Gastrocnemius medialis (tissue), 4 donors: ENCODE data around the gene MRNIP. TPM values are rescaled to one million over a fixed set of nuclear protein-coding genes. Genes with fewer than 3 reads are reported as not detected.

Experiments used
- ATAC-seq, 2 donors: fragments of 150-250 bp; one replicate each; pipeline ENCODE4 v1.9.1; 2016
- DNase-seq, 2 donors: peaks; one replicate each; pipeline ENCODE4 v3.0.0-alpha.2; 2019
- H3K27ac ChIP-seq, 4 donors: fragments of 200-600 bp; sonication (generic); 1 replicate in 1 of 4; 2 replicates in 3 of 4; pipeline ENCODE4 v1.5.1; 2016 to 2018; ENCODE audit warnings: mild to moderate bottlenecking in 2 of 4, moderate library complexity in 1 of 4
- H3K27me3 ChIP-seq, 3 donors: fragments of 200-600 bp; sonication (generic) in 2 of 3; 1 replicate in 1 of 3; 2 replicates in 2 of 3; pipeline versions ENCODE4 v1.5.1 to v1.6.0; 2016 to 2019; ENCODE audit warnings: mild to moderate bottlenecking in 1 of 3, moderate library complexity in 1 of 3
- H3K36me3 ChIP-seq, 2 donors: fragments of 200-600 bp; sonication (generic) in 1 of 2; one replicate each; pipeline ENCODE4 v1.5.1; 2017 to 2018
- H3K4me1 ChIP-seq, 2 donors: fragments of 200-600 bp; sonication (generic) in 1 of 2; one replicate each; pipeline ENCODE4 v1.5.1; 2016 to 2017; ENCODE audit warnings: mild to moderate bottlenecking in 2 of 2
- H3K4me3 ChIP-seq, 4 donors: fragments of 200-600 bp; sonication (generic) in 3 of 4; 1 replicate in 1 of 4; 2 replicates in 3 of 4; pipeline ENCODE4 v1.5.1; 2016 to 2019; ENCODE audit warnings: mild to moderate bottlenecking in 2 of 4
- H3K9me3 ChIP-seq, 3 donors: fragments of 200-600 bp; sonication (generic) in 2 of 3; 1 replicate in 1 of 3; 2 replicates in 2 of 3; pipeline ENCODE4 v1.5.1; 2016 to 2019
- CTCF ChIP-seq, 5 experiments: fragments of 450-650 bp in 3 of 5; fragments of 200-600 bp in 2 of 5; sonication (generic) in 2 of 5; IDR thresholded peaks in 4 of 5; conservative IDR thresholded peaks in 1 of 5; 1 replicate in 4 of 5; 2 replicates in 1 of 5; pipeline ENCODE4 v1.5.1; 2016 to 2019; ENCODE audit warnings: antibody characterized with exemption in 5 of 5, mild to moderate bottlenecking in 3 of 5, moderate library complexity in 3 of 5
- POLR2A ChIP-seq, 2 donors: fragments of 450-650 bp; IDR thresholded peaks; one replicate each; pipeline ENCODE4 v1.6.1; 2017; ENCODE audit warnings: antibody characterized with exemption in 2 of 2, mild to moderate bottlenecking in 2 of 2, moderate library complexity in 2 of 2
- in situ Hi-C, 4 donors: fragments of 200-750 bp; cut with MboI; loops; one replicate each; pipeline versions ENCODE4 v1.15.0 to v1.8.0; 2017; ENCODE audit warnings: low sequenced_read_pairs in 4 of 4
- intact Hi-C: fragments of 100-400 bp; cut with DNase I; formaldehyde crosslinking; loops from one replicate; pipeline ENCODE4 v1.15.1; 2023; ENCODE audit warnings: low total_unique reads
- total RNA-seq, 4 donors: library from RNA; depleted of rRNA; stranded (reverse); fragments of >200 nt; gene quantifications; one replicate each; pipeline versions ENCODE4 v1.1.0 to v1.2.3, GENCODE V29; 2016

Gene MRNIP
- total RNA-seq, 4 donors from 2014 or later: 2.9 to 16.1 (median 8.3) TPM

GRCh38 chr5:179889885-179890284 lies 31.3 kb upstream of the MRNIP start:
- Histone ChIP-seq H3K27me3 (no peaks in the 10 kb centered on the region), H3K4me3 (no peak overlapping the region), H3K9me3 (no peaks in the 10 kb centered on the region), H3K4me1 (peaks cover 12 to 16% of the 10 kb centered on the region in 2 donors), H3K27ac (no peak overlapping the region), H3K36me3 (peaks cover 0 to 79% of the 10 kb centered on the region in 2 donors)
- in situ Hi-C loops (no loop called here), intact Hi-C loops (no loop called here)
- TF ChIP-seq POLR2A (IDR thresholded peaks at IDR 0.05): no peak
- no peak for TF ChIP-seq CTCF (IDR thresholded peaks at IDR 0.05 in 4 of 5, conservative IDR thresholded peaks at IDR 0.05 in 1 of 5)
- DNase-seq (no peak), ATAC-seq (no peak)

GRCh38 chr5:179887802-179888201 lies 29.2 kb upstream of the MRNIP start:
- DNase-seq: no peak
- Histone ChIP-seq H3K36me3 (peaks cover 0 to 79% of the 10 kb centered on the region in 2 donors), H3K27ac (peak overlapping the region; percentile 6 to 73 (median 33)), H3K4me1 (peaks cover 12 to 16% of the 10 kb centered on the region in 2 donors), H3K4me3 (no peak overlapping the region), H3K9me3 (peaks cover 0 to 11% (median 0%) of the 10 kb centered on the region in 3 donors), H3K27me3 (no peaks in the 10 kb centered on the region)
- no peak for ATAC-seq
- TF ChIP-seq CTCF (IDR thresholded peaks at IDR 0.05 in 4 of 5, conservative IDR thresholded peaks at IDR 0.05 in 1 of 5) (no peak), POLR2A (IDR thresholded peaks at IDR 0.05) (no peak)
- in situ Hi-C loops: no loop called here
- intact Hi-C loops: loop anchor here (2.0 kb wide), 1 partner anchor 13 kb away; no protein-coding TSS in a partner anchor

- peak; percentile 75 to 76 for ATAC-seq
- in situ Hi-C loops: no loop called here
These were observed 28.5 kb upstream of the MRNIP start for GRCh38 chr5:179887095-179887494.

GRCh38 chr5:179886190-179886911 lies 27.7 kb upstream of the MRNIP start:
- Histone ChIP-seq H3K9me3 (peaks cover 0 to 11% (median 0%) of the 10 kb centered on the region in 3 donors), H3K36me3 (peaks cover 0 to 72% of the 10 kb centered on the region in 2 donors), H3K27me3 (no peaks in the 10 kb centered on the region), H3K4me1 (peaks cover 12 to 16% of the 10 kb centered on the region in 2 donors), H3K4me3 (no peak overlapping the region), H3K27ac (peak overlapping the region; percentile 20 to 73 (median 38))
- ATAC-seq (peak; percentile 43 to 55), DNase-seq (no peak)
- intact Hi-C loops: loop anchor here (2.0 kb wide), 1 partner anchor 14 kb away; no protein-coding TSS in a partner anchor
- no peak for TF ChIP-seq POLR2A (IDR thresholded peaks at IDR 0.05)
- TF ChIP-seq CTCF (IDR thresholded peaks at IDR 0.05 in 4 of 5, conservative IDR thresholded peaks at IDR 0.05 in 1 of 5): no peak
- in situ Hi-C loops: no loop called here

More at GRCh38 chr5:179887095-179887494, 28.5 kb upstream of the MRNIP start:
- Histone ChIP-seq H3K9me3 (peaks cover 0 to 11% (median 0%) of the 10 kb centered on the region in 3 donors), H3K4me3 (no peak overlapping the region), H3K36me3 (peaks cover 0 to 79% of the 10 kb centered on the region in 2 donors), H3K27ac (peak overlapping the region; percentile 6 to 73 (median 33)), H3K27me3 (no peaks in the 10 kb centered on the region), H3K4me1 (peaks cover 12 to 16% of the 10 kb centered on the region in 2 donors)
- DNase-seq: peak; percentile 55 to 60
- intact Hi-C loops: loop anchor here (2.0 kb wide), 1 partner anchor 14 kb away; no protein-coding TSS in a partner anchor
- TF ChIP-seq POLR2A (IDR thresholded peaks at IDR 0.05): no peak
- no peak for TF ChIP-seq CTCF (IDR thresholded peaks at IDR 0.05 in 4 of 5, conservative IDR thresholded peaks at IDR 0.05 in 1 of 5)
